HepG2 (cell line): Measurements from ENCODE around the gene CBLC. TPM values are rescaled to one million over a fixed set of nuclear protein-coding genes. Genes with fewer than 3 reads are reported as not detected.
A peak's percentile ranks its signal among the peaks of the same experiment; 100 is the strongest.

Source experiments
- CBX5 ChIP-seq: sonication (generic); formaldehyde crosslinking; IDR thresholded peaks from 2 replicates; pipeline ENCODE4 v1.4.0; 2020; ENCODE audit warnings: missing genetic modification reagents, borderline replicate concordance
- CCDC6 ChIP-seq: sonication (generic); formaldehyde crosslinking; IDR thresholded peaks from 2 replicates; pipeline ENCODE4 v1.8.1; 2022; ENCODE audit warnings: mild to moderate bottlenecking, missing genetic modification reagents, moderate library complexity
- NRL ChIP-seq: sonication (generic); formaldehyde crosslinking; IDR thresholded peaks from 2 replicates; pipeline ENCODE4 v1.5.0; 2020; ENCODE audit warnings: missing genetic modification reagents, mild to moderate bottlenecking, moderate library complexity, borderline replicate concordance
- RXRB ChIP-seq: IDR thresholded peaks from 2 replicates; pipeline ENCODE4 v1.6.1; 2016; ENCODE audit warnings: borderline replicate concordance, missing genetic modification reagents, missing compliant biosample characterization
- TAF1 ChIP-seq: sonication (generic); formaldehyde crosslinking; IDR thresholded peaks from 2 replicates; pipeline ENCODE4 v1.4.0; 2020; ENCODE audit warnings: missing genetic modification reagents
- THYN1 ChIP-seq: sonication (generic); formaldehyde crosslinking; IDR thresholded peaks from 2 replicates; pipeline ENCODE4 v1.8.1; 2023; ENCODE audit warnings: low read depth, mild to moderate bottlenecking, moderate library complexity, missing genetic modification reagents, borderline replicate concordance
- YY1 ChIP-seq: IDR thresholded peaks from 2 replicates; pipeline ENCODE4 v1.6.1; 2011; ENCODE audit warnings: low read length, low read depth, moderate library complexity, mild to moderate bottlenecking; ENCODE audit not compliant: insufficient read depth, insufficient replicate concordance
- ZNF253 ChIP-seq: sonication (generic); formaldehyde crosslinking; IDR thresholded peaks from 2 replicates; pipeline ENCODE4 v1.8.0; 2022; ENCODE audit warnings: mild to moderate bottlenecking, missing genetic modification reagents, borderline replicate concordance
- ZNF33A ChIP-seq: sonication (generic); formaldehyde crosslinking; IDR thresholded peaks from 2 replicates; pipeline ENCODE4 v1.5.1; 2020; ENCODE audit warnings: missing genetic modification reagents, mild to moderate bottlenecking, moderate library complexity, borderline replicate concordance
- ZNF547 ChIP-seq: sonication (generic); formaldehyde crosslinking; IDR thresholded peaks from 2 replicates; pipeline ENCODE4 v1.5.1; 2020; ENCODE audit warnings: mild to moderate bottlenecking, missing genetic modification reagents
- ZNF562 ChIP-seq: sonication (generic); formaldehyde crosslinking; IDR thresholded peaks from 2 replicates; pipeline ENCODE4 v1.8.0; 2022; ENCODE audit warnings: missing genetic modification reagents, borderline replicate concordance
- ZNF83 ChIP-seq: sonication (generic); formaldehyde crosslinking; IDR thresholded peaks from 2 replicates; pipeline ENCODE4 v1.4.0; 2020; ENCODE audit warnings: missing genetic modification reagents, mild to moderate bottlenecking, borderline replicate concordance
- polyA plus RNA-seq, 8 experiments: library from polyadenylated mRNA; depleted of rRNA in 3 of 8; stranded (reverse) in 7 of 8; unstranded in 1 of 8; fragments of >200 nt; fragmentation: Illumina TruSeq in 4 of 8; extraction: Trizol in 4 of 8; gene quantifications; 2 replicates each; pipeline versions ENCODE4 v1.2.1 to v1.2.3, GENCODE V29; 2011 to 2016; ENCODE audit warnings: low read depth in 4 of 8, missing spikeins in 1 of 8, mixed read lengths in 1 of 8; ENCODE audit not compliant: insufficient read depth in 1 of 8
- total RNA-seq, 5 experiments: library from RNA; depleted of rRNA; stranded (reverse); fragments of >200 nt; fragmentation: Illumina TruSeq; extraction: Trizol; gene quantifications; 2 replicates each; pipeline ENCODE4 v1.2.3, GENCODE V29; 2016; ENCODE audit warnings: low read depth in 1 of 5
- TF ChIP-seq, protein P1 (sequence below): sonication (generic); formaldehyde crosslinking; conservative IDR thresholded peaks from 2 replicates; pipeline ENCODE4 v1.4.0; 2020; ENCODE audit warnings: missing genetic modification reagents
- TF ChIP-seq, protein P2 (sequence below): sonication (generic); formaldehyde crosslinking; conservative IDR thresholded peaks from 2 replicates; pipeline ENCODE4 v1.8.0; 2022; ENCODE audit warnings: missing genetic modification reagents
- TF ChIP-seq, protein P3 (sequence below): sonication (generic); formaldehyde crosslinking; IDR thresholded peaks from 2 replicates; pipeline ENCODE4 v1.5.0; 2020; ENCODE audit warnings: missing genetic modification reagents
- TF ChIP-seq, protein P4 (sequence below): IDR thresholded peaks from 2 replicates; pipeline ENCODE4 v1.6.1; 2016; ENCODE audit warnings: control low read depth
- TF ChIP-seq, protein P5 (sequence below): sonication (generic); formaldehyde crosslinking; IDR thresholded peaks from 2 replicates; pipeline ENCODE4 v1.9.0; 2021; ENCODE audit warnings: missing genetic modification reagents, mild to moderate bottlenecking, borderline replicate concordance

The CBLC gene
- total and polyA plus RNA-seq, 2 of the 13 experiments (the other 11 are each of a cell fraction or from before 2014, with no cell fraction given), result 1.8 to 2.6 TPM

DNA sequence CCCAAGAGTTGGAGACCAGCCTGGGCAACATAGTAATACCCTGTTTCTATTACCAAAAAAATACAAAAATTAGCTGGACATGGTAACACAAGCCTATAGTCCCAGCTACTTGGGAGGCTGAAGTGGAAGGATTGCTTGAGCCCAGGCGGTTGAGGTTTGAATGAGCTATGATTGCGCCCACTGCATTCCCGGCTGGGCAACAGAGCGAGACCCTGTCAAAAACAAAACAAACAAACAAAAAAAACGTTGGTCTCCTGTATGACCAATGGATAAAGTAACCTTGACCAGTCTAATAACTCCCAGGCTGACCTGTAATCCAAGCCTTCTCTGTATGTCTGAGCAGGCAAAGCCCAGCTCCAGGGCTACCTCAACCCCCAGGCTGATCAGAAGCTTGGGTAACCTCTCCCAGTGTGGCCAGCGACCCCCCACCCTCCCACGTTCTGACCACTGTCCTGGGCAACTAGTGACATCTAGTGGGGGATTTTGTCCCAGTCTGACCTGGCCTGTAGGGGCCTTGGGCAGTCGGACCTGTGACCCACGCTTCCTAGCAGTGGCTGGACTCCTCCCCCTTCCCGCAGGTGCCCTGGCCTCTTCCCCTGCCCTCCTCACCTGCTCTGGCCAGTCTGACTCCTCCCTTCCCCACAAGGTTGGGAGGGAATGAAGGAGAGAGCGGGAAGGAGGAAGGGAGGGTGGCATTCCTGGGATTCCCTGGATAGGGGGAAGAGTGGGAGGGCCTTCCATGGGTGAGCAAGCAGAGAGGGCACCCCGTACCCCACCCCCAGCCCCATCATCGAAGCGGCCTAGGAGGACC lies 30.2 kb downstream of the CBLC start (continued):
- TF ChIP-seq ZNF547 (no peak), RXRB (CRISPR knock-in tag) (peak; percentile 75), ZNF253 (CRISPR knock-in tag) (no peak), THYN1 (no peak), CCDC6 (CRISPR knock-in tag) (no peak), ZNF83 (CRISPR knock-in tag) (0 out of 2 replicates have a peak, but pooled peaks have one; percentile 42), YY1 (no peak), ZNF33A (CRISPR knock-in tag) (no peak), ZNF562 (CRISPR knock-in tag) (no peak), NRL (CRISPR knock-in tag) (no peak), CBX5 (CRISPR knock-in tag) (no peak), TAF1 (CRISPR knock-in tag) (no peak)
- TF ChIP-seq, protein P1, sequence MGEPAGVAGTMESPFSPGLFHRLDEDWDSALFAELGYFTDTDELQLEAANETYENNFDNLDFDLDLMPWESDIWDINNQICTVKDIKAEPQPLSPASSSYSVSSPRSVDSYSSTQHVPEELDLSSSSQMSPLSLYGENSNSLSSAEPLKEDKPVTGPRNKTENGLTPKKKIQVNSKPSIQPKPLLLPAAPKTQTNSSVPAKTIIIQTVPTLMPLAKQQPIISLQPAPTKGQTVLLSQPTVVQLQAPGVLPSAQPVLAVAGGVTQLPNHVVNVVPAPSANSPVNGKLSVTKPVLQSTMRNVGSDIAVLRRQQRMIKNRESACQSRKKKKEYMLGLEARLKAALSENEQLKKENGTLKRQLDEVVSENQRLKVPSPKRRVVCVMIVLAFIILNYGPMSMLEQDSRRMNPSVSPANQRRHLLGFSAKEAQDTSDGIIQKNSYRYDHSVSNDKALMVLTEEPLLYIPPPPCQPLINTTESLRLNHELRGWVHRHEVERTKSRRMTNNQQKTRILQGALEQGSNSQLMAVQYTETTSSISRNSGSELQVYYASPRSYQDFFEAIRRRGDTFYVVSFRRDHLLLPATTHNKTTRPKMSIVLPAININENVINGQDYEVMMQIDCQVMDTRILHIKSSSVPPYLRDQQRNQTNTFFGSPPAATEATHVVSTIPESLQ (CRISPR knock-in tag), result no peak
- TF ChIP-seq, protein P2, sequence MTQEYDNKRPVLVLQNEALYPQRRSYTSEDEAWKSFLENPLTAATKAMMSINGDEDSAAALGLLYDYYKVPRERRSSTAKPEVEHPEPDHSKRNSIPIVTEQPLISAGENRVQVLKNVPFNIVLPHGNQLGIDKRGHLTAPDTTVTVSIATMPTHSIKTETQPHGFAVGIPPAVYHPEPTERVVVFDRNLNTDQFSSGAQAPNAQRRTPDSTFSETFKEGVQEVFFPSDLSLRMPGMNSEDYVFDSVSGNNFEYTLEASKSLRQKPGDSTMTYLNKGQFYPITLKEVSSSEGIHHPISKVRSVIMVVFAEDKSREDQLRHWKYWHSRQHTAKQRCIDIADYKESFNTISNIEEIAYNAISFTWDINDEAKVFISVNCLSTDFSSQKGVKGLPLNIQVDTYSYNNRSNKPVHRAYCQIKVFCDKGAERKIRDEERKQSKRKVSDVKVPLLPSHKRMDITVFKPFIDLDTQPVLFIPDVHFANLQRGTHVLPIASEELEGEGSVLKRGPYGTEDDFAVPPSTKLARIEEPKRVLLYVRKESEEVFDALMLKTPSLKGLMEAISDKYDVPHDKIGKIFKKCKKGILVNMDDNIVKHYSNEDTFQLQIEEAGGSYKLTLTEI (CRISPR knock-in tag), result no peak
- TF ChIP-seq, protein P3, sequence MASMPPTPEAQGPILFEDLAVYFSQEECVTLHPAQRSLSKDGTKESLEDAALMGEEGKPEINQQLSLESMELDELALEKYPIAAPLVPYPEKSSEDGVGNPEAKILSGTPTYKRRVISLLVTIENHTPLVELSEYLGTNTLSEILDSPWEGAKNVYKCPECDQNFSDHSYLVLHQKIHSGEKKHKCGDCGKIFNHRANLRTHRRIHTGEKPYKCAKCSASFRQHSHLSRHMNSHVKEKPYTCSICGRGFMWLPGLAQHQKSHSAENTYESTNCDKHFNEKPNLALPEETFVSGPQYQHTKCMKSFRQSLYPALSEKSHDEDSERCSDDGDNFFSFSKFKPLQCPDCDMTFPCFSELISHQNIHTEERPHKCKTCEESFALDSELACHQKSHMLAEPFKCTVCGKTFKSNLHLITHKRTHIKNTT (CRISPR knock-in tag), result no peak
- TF ChIP-seq, protein P4, sequence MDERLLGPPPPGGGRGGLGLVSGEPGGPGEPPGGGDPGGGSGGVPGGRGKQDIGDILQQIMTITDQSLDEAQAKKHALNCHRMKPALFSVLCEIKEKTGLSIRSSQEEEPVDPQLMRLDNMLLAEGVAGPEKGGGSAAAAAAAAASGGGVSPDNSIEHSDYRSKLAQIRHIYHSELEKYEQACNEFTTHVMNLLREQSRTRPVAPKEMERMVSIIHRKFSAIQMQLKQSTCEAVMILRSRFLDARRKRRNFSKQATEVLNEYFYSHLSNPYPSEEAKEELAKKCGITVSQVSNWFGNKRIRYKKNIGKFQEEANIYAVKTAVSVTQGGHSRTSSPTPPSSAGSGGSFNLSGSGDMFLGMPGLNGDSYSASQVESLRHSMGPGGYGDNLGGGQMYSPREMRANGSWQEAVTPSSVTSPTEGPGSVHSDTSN (CRISPR knock-in tag), result no peak
- TF ChIP-seq, protein P5, sequence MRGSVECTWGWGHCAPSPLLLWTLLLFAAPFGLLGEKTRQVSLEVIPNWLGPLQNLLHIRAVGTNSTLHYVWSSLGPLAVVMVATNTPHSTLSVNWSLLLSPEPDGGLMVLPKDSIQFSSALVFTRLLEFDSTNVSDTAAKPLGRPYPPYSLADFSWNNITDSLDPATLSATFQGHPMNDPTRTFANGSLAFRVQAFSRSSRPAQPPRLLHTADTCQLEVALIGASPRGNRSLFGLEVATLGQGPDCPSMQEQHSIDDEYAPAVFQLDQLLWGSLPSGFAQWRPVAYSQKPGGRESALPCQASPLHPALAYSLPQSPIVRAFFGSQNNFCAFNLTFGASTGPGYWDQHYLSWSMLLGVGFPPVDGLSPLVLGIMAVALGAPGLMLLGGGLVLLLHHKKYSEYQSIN, result no peak
